Measurements from ENCODE around the gene GCK. TPM values are rescaled to one million over a fixed set of nuclear protein-coding genes. Genes with fewer than 3 reads are reported as not detected.

GCK gene
- total RNA-seq, 1 experiment from 2014 or later, result not detected

DNA sequence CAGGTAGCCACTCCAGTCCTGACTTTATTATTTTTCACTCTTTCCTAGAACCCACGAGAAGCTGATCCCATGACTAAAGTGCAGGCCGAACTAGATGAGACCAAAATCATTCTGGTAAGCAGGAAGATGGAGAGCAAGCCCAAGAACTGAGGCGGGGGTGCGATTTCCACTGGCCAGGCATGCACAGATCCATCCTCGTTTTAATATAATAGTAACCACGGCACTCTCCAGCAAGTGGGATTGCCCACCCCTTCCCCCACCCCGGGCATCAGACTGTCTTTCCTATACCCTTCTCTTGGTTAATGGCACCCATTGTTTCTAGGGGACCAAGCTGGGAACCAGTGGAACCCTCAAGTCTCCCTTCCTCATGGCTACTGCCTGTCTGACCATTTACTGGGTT, 18.8 kb upstream of the GCK start:
- POLR2A ChIA-PET (ENCODE audit: low non-redundant PET), result no interaction called here
- CTCF ChIA-PET, result no interaction called here
- DNase-seq (ENCODE audit: low spot score), result no peak

GRCh38 chr7:44206008-44206407, 16.8 kb upstream of the GCK start:
- DNase-seq (ENCODE audit: low spot score), result no peak
- no peak overlapping the region for H3K4me3 ChIP-seq (ENCODE audit: low read depth, low read length, poor library complexity, severe bottlenecking)
- POLR2A ChIA-PET (ENCODE audit: low non-redundant PET), result no interaction called here
- no TSS peak for BruUV-seq (replicated peaks)
- peaks cover 58% of the 10 kb centered on the region for H3K36me3 ChIP-seq (ENCODE audit: insufficient read depth, low read length, poor library complexity, severe bottlenecking)
- CTCF ChIA-PET, result no interaction called here
- H3K27ac ChIP-seq (ENCODE audit: low read depth, low read length, poor library complexity, severe bottlenecking), result no peak overlapping the region
- no peaks in the 10 kb centered on the region for H3K9me3 ChIP-seq (ENCODE audit: low read depth, low read length, poor library complexity, severe bottlenecking)
- TF ChIP-seq CTCF (conservative IDR thresholded peaks at IDR 0.05; ENCODE audit: low read depth, low read length), result no peak
- TF ChIP-seq EZH2 (IDR thresholded peaks at IDR 0.05; ENCODE audit: borderline replicate concordance, low read depth, low read length, poor library complexity, severe bottlenecking), result no peak
- no peaks in the 10 kb centered on the region for H3K4me1 ChIP-seq (ENCODE audit: insufficient read depth, low read length, poor library complexity, severe bottlenecking)
- no peaks in the 10 kb centered on the region for H3K27me3 ChIP-seq (replicated peaks; ENCODE audit: insufficient read depth, low read depth, low read length, poor library complexity)
- intact Hi-C loops (cut with micrococcal nuclease; ENCODE audit: unreplicated experiment), result no loop called here

More for the DNA sequence above, 18.8 kb upstream of the GCK start:
- Histone ChIP-seq H3K9me3 (ENCODE audit: low read depth, low read length, poor library complexity, severe bottlenecking) (no peaks in the 10 kb centered on the region), H3K27ac (ENCODE audit: low read depth, low read length, poor library complexity, severe bottlenecking) (no peak overlapping the region), H3K36me3 (ENCODE audit: insufficient read depth, low read length, poor library complexity, severe bottlenecking) (peaks cover 61% of the 10 kb centered on the region), H3K4me3 (ENCODE audit: low read depth, low read length, poor library complexity, severe bottlenecking) (no peak overlapping the region), H3K4me1 (ENCODE audit: insufficient read depth, low read length, poor library complexity, severe bottlenecking) (peaks cover 7% of the 10 kb centered on the region), H3K27me3 (replicated peaks; ENCODE audit: insufficient read depth, low read depth, low read length, poor library complexity) (no peaks in the 10 kb centered on the region)
- no peak for TF ChIP-seq CTCF (conservative IDR thresholded peaks at IDR 0.05; ENCODE audit: low read depth, low read length)
- no peak for TF ChIP-seq EZH2 (IDR thresholded peaks at IDR 0.05; ENCODE audit: borderline replicate concordance, low read depth, low read length, poor library complexity, severe bottlenecking)
- BruUV-seq (replicated peaks), result no TSS peak
- intact Hi-C loops (cut with micrococcal nuclease; ENCODE audit: unreplicated experiment), result no loop called here

GRCh38 chr7:44201813-44202212, 12.6 kb upstream of the GCK start:
- POLR2A ChIA-PET (ENCODE audit: low non-redundant PET), result no interaction called here
- DNase-seq (ENCODE audit: low spot score), result no peak
- H3K27ac ChIP-seq (ENCODE audit: low read depth, low read length, poor library complexity, severe bottlenecking), result peak overlapping the region; percentile 78

More at GRCh38 chr7:44201813-44202212, 12.6 kb upstream of the GCK start:
- intact Hi-C loops (cut with micrococcal nuclease; ENCODE audit: unreplicated experiment), result loop anchor here (5.0 kb wide), 2 partner anchors 80 to 120 kb away; partner anchors contain the start of genes POLD2 and POLM
- CTCF ChIA-PET, result no interaction called here
- no TSS peak for BruUV-seq (replicated peaks)
- Histone ChIP-seq H3K36me3 (ENCODE audit: insufficient read depth, low read length, poor library complexity, severe bottlenecking) (peaks cover 24% of the 10 kb centered on the region), H3K9me3 (ENCODE audit: low read depth, low read length, poor library complexity, severe bottlenecking) (no peaks in the 10 kb centered on the region), H3K4me1 (ENCODE audit: insufficient read depth, low read length, poor library complexity, severe bottlenecking) (no peaks in the 10 kb centered on the region), H3K27me3 (replicated peaks; ENCODE audit: insufficient read depth, low read depth, low read length, poor library complexity) (no peaks in the 10 kb centered on the region), H3K4me3 (ENCODE audit: low read depth, low read length, poor library complexity, severe bottlenecking) (peak overlapping the region; percentile 96)
- no peak for TF ChIP-seq CTCF (conservative IDR thresholded peaks at IDR 0.05; ENCODE audit: low read depth, low read length)
- TF ChIP-seq EZH2 (IDR thresholded peaks at IDR 0.05; ENCODE audit: borderline replicate concordance, low read depth, low read length, poor library complexity, severe bottlenecking), result no peak
